Stimulated activated CD8-positive, alpha-beta memory T cell treated with anti-CD3 and anti-CD28 coated beads, Interleukin-15, amount 100 ng/mL, for 1 hour (primary cell): ENCODE results near the gene SPNS2.

Source experiments
- DNase-seq: peaks from one replicate; pipeline ENCODE4 v3.0.0-alpha.2; 2020; ENCODE audit warnings: low read depth

Gene SPNS2

GRCh38 chr17:4520060-4520893 lies 21.6 kb downstream of the SPNS2 start:
- DNase-seq, result no peak

GRCh38 chr17:4520894-4521600 lies 22.4 kb downstream of the SPNS2 start:
- no peak for DNase-seq

- DNase-seq, result no peak
Measured at GRCh38 chr17:4522661-4523060, 24.0 kb downstream of the SPNS2 start.

- DNase-seq, result no peak
Measured at GRCh38 chr17:4523946-4524345, 25.3 kb downstream of the SPNS2 start.

- DNase-seq, result no peak
Measured at GRCh38 chr17:4525691-4526397, 27.2 kb downstream of the SPNS2 start.

GRCh38 chr17:4527134-4527533 lies 28.5 kb downstream of the SPNS2 start:
- DNase-seq, result no peak

- no peak for DNase-seq
Measured at GRCh38 chr17:4527566-4528125, 29.0 kb downstream of the SPNS2 start.

GRCh38 chr17:4529533-4530152 lies 31.0 kb downstream of the SPNS2 start:
- no peak for DNase-seq

- DNase-seq, result no peak
Measured at GRCh38 chr17:4530799-4531730, 32.4 kb downstream of the SPNS2 start.

- DNase-seq, result no peak
Measured at GRCh38 chr17:4531988-4532736, 33.5 kb downstream of the SPNS2 start.

- DNase-seq, result no peak
Measured at GRCh38 chr17:4532860-4533522, 34.3 kb downstream of the SPNS2 start.

GRCh38 chr17:4533523-4534504 lies 35.1 kb downstream of the SPNS2 start:
- no peak for DNase-seq

GRCh38 chr17:4534515-4534914 lies 35.8 kb downstream of the SPNS2 start:
- DNase-seq, result no peak

GRCh38 chr17:4534928-4535666 lies 36.4 kb downstream of the SPNS2 start:
- DNase-seq, result no peak

GRCh38 chr17:4535667-4536258 lies 37.1 kb downstream of the SPNS2 start:
- no peak for DNase-seq

- no peak for DNase-seq
Measured at GRCh38 chr17:4536259-4536741, 37.6 kb downstream of the SPNS2 start.
